ENCODE data around the gene ERAP2.
A peak's percentile ranks its signal among the peaks of the same experiment; 100 is the strongest.

Gene ERAP2

DNA sequence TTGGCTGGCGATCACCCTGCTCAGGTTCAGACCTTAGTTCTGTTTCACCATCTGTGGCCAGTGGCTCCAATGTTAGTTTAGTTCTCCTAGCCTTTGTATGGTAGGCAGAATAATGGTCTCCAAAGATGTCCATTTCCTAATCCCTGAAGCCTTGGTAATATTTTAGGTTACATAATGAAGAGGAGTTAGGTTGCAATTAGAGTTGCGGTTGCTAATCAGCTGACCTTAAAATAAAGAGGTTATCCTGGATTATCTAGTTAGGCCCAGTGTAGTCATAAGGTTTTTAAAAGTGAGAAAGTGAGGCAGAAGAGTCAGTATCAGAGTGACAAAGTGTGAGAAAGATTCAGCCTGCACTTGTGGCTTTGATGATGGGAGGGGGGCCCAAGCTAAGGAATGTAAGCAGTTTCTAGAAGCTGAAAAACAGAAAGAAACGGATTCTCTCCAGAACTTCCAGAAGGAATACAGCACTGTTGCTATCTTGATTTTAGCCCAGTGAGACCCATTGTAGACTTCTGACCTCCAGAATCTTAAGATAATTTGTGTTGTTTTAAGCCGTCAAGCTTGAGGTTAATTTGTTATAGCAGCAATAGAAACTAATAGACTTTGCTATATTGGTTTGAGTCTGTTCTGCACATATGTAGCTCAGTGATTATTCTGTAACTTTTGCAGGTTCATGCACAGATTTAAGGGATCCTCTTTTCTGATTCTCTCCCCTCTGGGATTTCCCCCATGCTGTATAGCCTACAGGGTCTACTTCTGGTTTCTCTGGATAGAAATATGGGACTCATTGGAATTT lies 81.2 kb downstream of the ERAP2 start:
- Histone ChIP-seq H3K4me1 (peaks cover 7% of the 10 kb centered on the region), H3K4me3 (no peak overlapping the region), H3K27me3 (ENCODE audit: low read depth) (no peaks in the 10 kb centered on the region), H3K9me3 (no peaks in the 10 kb centered on the region), H3K36me3 (replicated peaks) (no peaks in the 10 kb centered on the region)
- peak in 1 of 2 experiments; percentile 11 for DNase-seq (ENCODE audit: low spot score in 2 of 2)
- in situ Hi-C loops (cut with MboI; ENCODE audit: low sequenced_read_pairs): no loop called here

DNA sequence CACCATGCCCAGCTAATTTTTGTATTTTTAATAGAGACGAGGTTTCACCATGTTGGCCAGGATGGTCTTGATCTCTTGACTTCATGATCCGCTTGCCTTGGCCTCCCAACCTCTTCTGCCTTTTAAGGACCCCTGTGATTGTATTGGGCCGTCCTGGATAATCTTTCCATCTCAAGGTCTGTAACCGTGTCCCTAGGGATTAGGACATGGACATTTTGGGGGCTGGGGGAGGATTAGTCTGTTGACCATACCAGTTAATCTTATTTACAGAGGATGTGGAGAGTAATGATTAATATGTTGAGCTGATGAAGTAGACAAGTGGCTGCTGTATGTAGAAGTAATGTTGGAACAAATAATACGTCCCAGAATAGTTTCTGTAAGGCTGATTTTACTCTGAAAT lies 82.7 kb downstream of the ERAP2 start:
- no peak overlapping the region for H3K4me3 ChIP-seq
- peaks cover 7% of the 10 kb centered on the region for H3K4me1 ChIP-seq
- no peaks in the 10 kb centered on the region for H3K36me3 ChIP-seq (replicated peaks)
- no peaks in the 10 kb centered on the region for H3K27me3 ChIP-seq (ENCODE audit: low read depth)
- in situ Hi-C loops (cut with MboI; ENCODE audit: low sequenced_read_pairs): no loop called here
- no peak for DNase-seq (ENCODE audit: low spot score in 2 of 2)
- no peaks in the 10 kb centered on the region for H3K9me3 ChIP-seq

DNA sequence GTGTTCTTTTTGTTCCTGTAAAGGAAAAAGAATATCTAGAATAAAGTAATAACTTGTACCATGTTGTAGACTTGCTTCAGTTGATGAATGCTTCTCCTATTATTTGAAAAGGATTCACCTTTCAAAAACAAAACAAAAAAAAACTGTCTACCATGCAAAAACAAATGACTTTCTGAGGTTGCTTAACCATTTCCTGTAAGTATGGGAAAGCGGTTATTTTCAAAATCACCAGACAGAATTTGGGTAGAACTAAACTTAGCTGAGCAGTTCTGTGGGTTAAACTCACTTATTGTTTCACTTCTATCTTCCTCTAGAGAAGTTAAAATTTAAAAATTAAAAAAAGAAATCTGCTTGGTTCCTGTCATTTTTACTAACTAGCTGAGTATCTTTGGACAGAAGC lies 84.8 kb downstream of the ERAP2 start:
- no peaks in the 10 kb centered on the region for H3K27me3 ChIP-seq (ENCODE audit: low read depth)
- H3K36me3 ChIP-seq (replicated peaks): no peaks in the 10 kb centered on the region
- peaks cover 7% of the 10 kb centered on the region for H3K4me1 ChIP-seq
- H3K4me3 ChIP-seq: no peak overlapping the region
- no peaks in the 10 kb centered on the region for H3K9me3 ChIP-seq
- no peak for DNase-seq (ENCODE audit: low spot score in 2 of 2)
- in situ Hi-C loops (cut with MboI; ENCODE audit: low sequenced_read_pairs): no loop called here

DNA sequence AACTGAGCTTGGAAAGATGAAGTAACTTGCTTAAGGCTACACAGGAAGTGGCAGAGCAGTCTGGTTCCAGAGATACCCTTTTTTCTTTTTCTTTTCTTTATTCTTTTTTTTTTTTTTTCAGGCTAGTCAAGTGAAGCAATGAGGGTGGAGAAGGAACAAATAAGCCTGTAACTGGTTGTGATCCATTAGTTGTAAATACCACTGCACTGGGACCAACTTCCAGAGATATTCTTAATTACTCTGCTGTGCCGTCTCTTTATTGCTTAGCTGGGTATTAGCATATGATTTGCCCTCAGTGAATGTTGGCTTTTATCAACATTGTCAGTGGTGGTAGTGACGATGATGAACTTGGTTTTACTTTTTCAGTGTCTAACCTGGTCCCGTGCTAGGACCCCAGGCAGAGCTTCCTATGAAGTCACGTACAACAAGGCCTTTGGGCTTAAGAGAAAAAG lies 86.3 kb downstream of the ERAP2 start:
- in situ Hi-C loops (cut with MboI; ENCODE audit: low sequenced_read_pairs): no loop called here
- no peak for DNase-seq (ENCODE audit: low spot score in 2 of 2)
- H3K36me3 ChIP-seq (replicated peaks): no peaks in the 10 kb centered on the region
- no peaks in the 10 kb centered on the region for H3K9me3 ChIP-seq
- peaks cover under 1% of the 10 kb centered on the region; the same call in 1 of the 2 replicates for H3K4me1 ChIP-seq
- H3K27me3 ChIP-seq (ENCODE audit: low read depth): no peaks in the 10 kb centered on the region
- H3K4me3 ChIP-seq: no peak overlapping the region

DNA sequence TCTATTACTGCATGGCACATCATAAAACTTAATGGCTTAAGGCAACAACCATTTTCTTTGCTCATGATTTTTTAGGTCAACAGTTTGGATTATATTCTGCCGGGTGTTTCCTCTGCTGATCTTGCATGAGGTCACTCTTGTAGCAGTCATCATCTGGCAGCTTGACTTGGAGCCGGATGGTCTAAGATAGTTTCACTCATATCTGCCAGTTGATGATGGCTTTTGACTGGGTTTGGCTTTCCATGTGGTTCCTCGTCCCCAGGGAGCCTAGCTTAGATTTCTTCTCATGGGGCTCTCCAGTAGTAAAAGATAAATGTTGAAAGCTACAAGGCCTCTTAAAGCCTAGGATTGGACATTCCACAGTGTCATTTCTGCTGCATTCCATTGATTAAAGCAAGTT lies 87.0 kb downstream of the ERAP2 start:
- Histone ChIP-seq H3K27me3 (ENCODE audit: low read depth) (no peaks in the 10 kb centered on the region), H3K36me3 (replicated peaks) (no peaks in the 10 kb centered on the region), H3K4me3 (no peak overlapping the region), H3K9me3 (no peaks in the 10 kb centered on the region), H3K4me1 (peaks cover 7% of the 10 kb centered on the region)
- in situ Hi-C loops (cut with MboI; ENCODE audit: low sequenced_read_pairs): no loop called here
- DNase-seq (ENCODE audit: low spot score in 2 of 2): no peak

DNA sequence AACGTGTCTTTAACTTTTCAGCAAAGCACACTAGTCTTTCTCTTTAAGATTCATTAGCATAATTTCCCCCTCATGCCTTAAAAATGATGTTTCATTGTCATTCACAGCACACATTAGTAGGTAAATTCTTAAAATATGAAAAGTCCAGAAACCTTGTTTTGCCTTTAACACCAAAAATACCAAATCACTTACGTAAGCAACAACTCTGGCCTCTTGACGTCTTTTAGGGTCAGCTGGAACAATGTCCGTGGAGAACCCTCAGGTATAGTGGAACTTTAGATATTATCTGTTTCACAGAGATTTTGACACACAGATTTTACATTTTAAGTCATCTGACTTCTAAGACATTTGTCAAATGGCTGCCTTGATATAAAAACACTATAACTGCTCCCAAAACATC lies 90.5 kb downstream of the ERAP2 start:
- H3K4me3 ChIP-seq: no peak overlapping the region
- no peaks in the 10 kb centered on the region for H3K36me3 ChIP-seq (replicated peaks)
- in situ Hi-C loops (cut with MboI; ENCODE audit: low sequenced_read_pairs): no loop called here
- H3K4me1 ChIP-seq: peaks cover 19% of the 10 kb centered on the region
- no peaks in the 10 kb centered on the region for H3K9me3 ChIP-seq
- H3K27me3 ChIP-seq (ENCODE audit: low read depth): no peaks in the 10 kb centered on the region
- no peak for DNase-seq (ENCODE audit: low spot score in 2 of 2)

DNA sequence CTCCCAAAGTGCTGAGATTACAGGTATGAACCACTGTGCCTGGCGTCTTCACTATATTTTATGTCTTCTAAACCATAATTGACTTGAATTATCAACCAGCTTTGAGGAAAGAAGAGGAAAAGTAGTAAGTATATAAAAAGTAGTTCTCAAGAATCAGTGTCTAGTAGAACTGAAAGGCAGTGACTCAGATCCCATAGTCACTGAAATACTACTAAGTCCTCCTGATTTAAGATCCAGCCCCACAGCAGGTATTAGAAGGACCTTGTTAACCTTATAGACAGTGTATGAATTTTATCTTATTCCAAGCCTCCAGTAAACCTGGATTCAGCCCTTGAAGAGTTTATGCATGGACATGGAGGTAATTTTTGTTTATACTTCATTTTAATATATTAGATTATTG lies 91.1 kb downstream of the ERAP2 start:
- DNase-seq (ENCODE audit: low spot score in 2 of 2): no peak
- Histone ChIP-seq H3K4me3 (no peak overlapping the region), H3K36me3 (replicated peaks) (no peaks in the 10 kb centered on the region), H3K9me3 (no peaks in the 10 kb centered on the region), H3K4me1 (peaks cover 19% of the 10 kb centered on the region), H3K27me3 (ENCODE audit: low read depth) (no peaks in the 10 kb centered on the region)
- in situ Hi-C loops (cut with MboI; ENCODE audit: low sequenced_read_pairs): no loop called here

DNA sequence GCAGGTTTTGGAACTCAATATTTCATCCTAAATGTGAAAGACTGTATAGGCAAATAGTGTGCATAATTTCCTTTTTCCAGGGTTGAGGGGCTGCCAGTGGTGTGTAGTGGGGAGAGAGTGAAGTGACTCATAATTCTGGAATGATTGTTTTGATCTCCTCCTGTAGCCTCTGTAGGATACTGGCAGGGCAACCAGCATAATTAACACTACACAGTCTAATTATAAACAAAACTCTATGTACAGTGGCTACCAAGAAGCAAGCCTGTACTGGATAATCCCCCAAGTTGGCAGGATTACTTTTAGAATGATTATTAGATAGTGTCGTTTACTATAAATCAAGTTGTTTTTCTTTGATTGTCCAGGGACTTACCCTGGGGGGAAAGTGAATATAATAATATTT lies 91.8 kb downstream of the ERAP2 start:
- in situ Hi-C loops (cut with MboI; ENCODE audit: low sequenced_read_pairs): no loop called here
- no peaks in the 10 kb centered on the region for H3K9me3 ChIP-seq
- no peak overlapping the region for H3K4me3 ChIP-seq
- H3K27me3 ChIP-seq (ENCODE audit: low read depth): no peaks in the 10 kb centered on the region
- H3K36me3 ChIP-seq (replicated peaks): no peaks in the 10 kb centered on the region
- peaks cover 19% of the 10 kb centered on the region for H3K4me1 ChIP-seq
- DNase-seq (ENCODE audit: low spot score in 2 of 2): peak; percentile 10 to 16

DNA sequence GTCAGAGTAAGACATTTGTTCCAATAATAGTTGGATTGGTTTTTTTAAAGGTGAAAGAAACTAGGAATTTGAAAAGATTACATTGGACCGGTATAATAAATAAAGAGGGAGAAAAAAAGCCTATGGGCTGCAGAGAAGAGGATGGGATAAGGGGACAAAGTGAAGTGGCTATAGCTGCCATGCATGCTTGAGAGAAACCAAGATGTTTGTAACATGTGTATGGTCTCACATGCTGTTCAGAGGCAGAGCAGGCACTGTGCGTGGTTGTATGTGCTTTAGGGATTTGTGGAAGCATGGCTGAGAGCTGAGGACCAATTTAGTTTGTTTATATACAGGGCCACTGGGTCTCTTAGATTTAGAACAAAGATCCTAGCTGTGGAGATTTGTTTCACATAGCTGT lies 92.3 kb downstream of the ERAP2 start:
- H3K27me3 ChIP-seq (ENCODE audit: low read depth): no peaks in the 10 kb centered on the region
- no peak overlapping the region for H3K4me3 ChIP-seq
- no peaks in the 10 kb centered on the region for H3K9me3 ChIP-seq
- peaks cover 19% of the 10 kb centered on the region for H3K4me1 ChIP-seq
- DNase-seq (ENCODE audit: low spot score in 2 of 2): peak; percentile 19 to 20
- in situ Hi-C loops (cut with MboI; ENCODE audit: low sequenced_read_pairs): no loop called here
- H3K36me3 ChIP-seq (replicated peaks): no peaks in the 10 kb centered on the region

All from HAP-1 (cell line).